ENCODE data around the gene C10orf71.

DNA sequence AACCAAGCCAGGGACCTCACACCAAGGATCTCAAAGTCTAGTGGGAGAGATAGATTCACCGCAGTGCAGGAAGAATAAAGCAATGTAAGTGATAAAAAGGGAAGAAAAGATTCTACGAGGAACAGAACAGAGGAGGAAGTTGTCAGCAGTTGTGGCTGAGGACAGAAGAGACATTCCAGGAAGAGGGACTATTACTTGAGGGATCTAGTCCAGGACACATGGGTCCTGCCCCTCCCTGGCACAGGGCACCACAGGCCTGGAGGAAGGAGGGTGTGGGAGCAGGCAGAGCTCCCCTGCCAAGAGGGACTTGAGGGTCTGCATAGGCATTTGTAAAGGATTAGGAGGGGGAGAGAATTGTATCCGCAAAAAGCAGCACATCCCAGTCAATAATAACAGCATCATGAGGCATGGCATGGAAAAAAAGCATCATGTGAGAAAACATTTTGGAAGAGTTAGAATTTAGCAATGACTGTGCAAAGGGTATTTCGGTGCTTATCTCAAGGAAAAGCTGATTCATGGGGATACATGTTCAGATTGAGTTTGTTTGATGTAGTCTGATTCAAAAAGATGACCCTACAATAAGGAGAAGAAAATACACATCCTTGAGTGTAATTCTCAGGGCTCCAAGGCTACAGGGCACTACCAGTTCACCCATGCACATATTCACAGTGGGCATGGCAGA is 12.7 kb downstream of the C10orf71 start:
- TF ChIP-seq, protein P1, sequence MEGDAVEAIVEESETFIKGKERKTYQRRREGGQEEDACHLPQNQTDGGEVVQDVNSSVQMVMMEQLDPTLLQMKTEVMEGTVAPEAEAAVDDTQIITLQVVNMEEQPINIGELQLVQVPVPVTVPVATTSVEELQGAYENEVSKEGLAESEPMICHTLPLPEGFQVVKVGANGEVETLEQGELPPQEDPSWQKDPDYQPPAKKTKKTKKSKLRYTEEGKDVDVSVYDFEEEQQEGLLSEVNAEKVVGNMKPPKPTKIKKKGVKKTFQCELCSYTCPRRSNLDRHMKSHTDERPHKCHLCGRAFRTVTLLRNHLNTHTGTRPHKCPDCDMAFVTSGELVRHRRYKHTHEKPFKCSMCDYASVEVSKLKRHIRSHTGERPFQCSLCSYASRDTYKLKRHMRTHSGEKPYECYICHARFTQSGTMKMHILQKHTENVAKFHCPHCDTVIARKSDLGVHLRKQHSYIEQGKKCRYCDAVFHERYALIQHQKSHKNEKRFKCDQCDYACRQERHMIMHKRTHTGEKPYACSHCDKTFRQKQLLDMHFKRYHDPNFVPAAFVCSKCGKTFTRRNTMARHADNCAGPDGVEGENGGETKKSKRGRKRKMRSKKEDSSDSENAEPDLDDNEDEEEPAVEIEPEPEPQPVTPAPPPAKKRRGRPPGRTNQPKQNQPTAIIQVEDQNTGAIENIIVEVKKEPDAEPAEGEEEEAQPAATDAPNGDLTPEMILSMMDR (tag by site-specific recombination; IDR thresholded peaks at IDR 0.05), result no peak
- TF ChIP-seq ZNF274 (IDR thresholded peaks at IDR 0.05; ENCODE audit: low read length), result no peak
- no peak for TF ChIP-seq ZNF274 (tag by site-specific recombination; IDR thresholded peaks at IDR 0.05; ENCODE audit: borderline replicate concordance)
- TF ChIP-seq, protein P2, sequence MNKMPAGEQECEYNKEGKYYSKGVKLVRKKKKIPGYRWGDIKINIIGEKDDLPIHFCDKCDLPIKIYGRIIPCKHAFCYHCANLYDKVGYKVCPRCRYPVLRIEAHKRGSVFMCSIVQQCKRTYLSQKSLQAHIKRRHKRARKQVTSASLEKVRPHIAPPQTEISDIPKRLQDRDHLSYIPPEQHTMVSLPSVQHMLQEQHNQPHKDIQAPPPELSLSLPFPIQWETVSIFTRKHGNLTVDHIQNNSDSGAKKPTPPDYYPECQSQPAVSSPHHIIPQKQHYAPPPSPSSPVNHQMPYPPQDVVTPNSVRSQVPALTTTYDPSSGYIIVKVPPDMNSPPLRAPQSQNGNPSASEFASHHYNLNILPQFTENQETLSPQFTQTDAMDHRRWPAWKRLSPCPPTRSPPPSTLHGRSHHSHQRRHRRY (tag by site-specific recombination; IDR thresholded peaks at IDR 0.05), result no peak
